ENCODE measurements around the gene GDI1.

Gene GDI1

DNA sequence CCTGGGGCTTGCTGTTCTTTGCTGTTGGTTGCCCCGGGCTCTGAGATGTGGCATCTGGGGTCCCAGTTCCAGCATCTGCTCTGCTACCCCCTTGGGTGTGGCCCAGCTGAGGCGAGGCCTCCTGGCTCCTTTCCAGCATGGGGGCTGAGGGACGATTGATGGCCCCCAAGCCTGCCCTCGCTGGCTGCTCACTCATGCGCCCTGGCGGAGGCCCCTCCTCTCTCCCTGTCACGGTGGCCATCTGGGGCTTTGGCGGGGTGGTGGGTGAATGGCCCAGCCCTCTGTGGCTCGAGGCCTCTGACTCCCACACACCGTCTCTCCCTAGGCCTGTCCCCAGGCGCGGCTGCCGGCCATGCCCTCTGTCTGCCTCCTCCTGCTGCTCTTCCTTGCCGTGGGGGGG lies 22.9 kb downstream of the GDI1 start:
- FAIRE-seq (no peak), DNase-seq (ENCODE audit: low spot score) (no peak)

DNA sequence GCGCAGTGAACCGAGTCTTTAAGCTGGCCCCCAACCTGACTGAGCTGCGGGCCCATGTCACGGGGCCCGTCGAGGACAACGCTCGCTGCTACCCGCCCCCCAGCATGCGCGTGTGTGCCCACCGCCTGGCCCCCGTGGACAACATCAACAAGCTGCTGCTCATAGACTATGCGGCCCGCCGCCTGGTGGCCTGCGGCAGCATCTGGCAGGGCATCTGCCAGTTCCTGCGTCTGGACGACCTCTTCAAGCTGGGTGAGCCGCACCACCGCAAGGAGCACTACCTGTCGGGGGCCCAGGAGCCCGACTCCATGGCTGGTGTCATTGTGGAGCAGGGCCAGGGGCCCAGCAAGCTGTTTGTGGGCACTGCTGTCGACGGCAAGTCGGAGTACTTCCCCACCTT lies 23.4 kb downstream of the GDI1 start:
- DNase-seq (ENCODE audit: low spot score) (no peak), FAIRE-seq (no peak)

DNA sequence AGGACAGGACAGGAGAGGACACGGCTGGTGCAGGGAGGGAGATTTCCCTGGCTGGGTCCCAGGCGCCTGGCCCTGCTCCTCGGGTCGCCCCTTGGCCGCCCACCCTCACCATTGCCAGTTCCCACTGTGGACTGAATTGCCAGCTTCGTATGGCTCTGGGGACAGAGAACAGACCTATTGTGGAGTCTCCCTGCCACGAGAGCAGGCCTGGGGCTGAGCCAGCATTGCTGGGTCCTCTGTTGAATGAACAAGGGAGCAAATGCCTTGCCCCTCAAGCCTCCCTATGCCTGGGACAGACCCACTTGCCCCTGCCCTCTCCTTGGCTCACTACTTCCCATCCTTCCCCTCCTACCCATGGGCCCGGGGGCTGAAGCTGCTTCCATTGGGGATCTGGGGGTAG lies 25.4 kb downstream of the GDI1 start:
- FAIRE-seq: no peak
- DNase-seq (ENCODE audit: low spot score): no peak

DNA sequence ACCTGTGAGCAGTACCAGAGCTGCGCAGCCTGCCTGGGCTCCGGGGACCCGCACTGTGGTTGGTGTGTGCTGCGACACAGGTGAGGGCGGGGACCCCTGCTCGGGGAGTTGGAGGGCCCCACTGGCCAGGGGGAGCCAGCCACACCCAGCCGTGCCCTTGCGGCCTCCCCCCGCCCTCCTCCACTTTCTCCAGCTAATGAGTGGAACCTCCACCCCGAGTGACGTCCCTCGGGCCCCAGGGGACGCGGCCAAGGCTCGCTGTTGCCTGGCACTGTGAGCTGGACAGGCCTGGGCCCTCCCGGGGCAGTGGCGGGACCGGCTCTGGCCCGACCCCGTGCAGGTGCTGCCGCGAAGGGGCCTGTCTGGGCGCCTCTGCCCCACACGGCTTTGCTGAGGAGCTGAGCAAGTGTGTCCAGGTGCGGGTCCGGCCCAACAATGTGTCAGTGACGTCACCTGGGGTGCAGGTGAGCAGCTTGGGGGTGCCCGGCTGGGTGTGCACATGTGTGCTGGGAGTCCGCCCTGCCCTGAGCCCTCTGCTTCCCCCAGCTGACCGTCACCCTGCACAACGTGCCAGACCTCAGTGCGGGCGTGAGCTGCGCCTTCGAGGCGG lies 26.8 kb downstream of the GDI1 start:
- DNase-seq (ENCODE audit: low spot score): no peak
- FAIRE-seq: no peak

DNA sequence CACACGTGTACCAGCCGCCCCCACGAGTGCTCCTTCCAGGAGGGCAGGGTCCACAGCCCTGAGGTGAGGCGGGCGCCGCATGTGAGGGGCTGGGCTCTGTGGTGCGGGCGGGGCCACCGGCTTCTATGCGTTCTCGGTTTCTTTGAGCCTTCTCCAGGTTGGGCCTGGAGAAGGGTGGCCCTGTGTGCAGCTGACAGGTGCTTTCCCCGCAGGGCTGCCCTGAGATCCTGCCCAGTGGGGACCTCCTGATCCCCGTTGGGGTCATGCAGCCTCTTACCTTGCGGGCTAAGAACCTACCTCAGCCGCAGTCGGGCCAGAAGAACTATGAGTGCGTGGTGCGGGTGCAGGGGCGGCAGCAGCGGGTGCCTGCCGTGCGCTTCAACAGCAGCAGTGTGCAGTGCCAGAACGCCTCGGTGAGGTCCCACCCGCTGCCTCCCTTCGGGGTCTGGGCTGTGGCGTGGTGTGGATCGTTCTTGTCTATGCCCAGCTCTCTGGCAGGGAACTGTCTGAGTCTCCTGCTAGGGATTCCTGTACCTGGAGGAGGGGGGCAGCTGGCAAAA lies 27.9 kb downstream of the GDI1 start:
- DNase-seq (ENCODE audit: low spot score) (no peak), FAIRE-seq (no peak)

DNA sequence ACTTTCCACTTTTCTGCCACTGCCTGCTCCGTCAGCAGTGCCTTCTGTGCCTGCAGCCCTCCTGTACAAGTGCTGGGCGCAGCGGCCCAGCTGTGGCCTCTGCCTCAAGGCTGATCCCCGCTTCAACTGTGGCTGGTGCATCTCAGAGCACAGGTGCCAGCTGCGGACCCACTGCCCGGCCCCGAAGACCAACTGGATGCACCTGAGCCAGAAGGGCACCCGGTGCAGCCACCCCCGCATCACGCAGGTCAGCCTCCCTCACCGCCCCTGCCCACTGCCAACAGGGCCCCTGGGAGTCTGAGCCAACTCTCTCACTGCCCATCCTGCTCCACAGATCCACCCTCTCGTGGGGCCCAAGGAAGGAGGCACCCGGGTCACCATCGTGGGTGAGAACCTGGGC lies 28.6 kb downstream of the GDI1 start:
- FAIRE-seq (no peak), DNase-seq (ENCODE audit: low spot score) (no peak)

DNA sequence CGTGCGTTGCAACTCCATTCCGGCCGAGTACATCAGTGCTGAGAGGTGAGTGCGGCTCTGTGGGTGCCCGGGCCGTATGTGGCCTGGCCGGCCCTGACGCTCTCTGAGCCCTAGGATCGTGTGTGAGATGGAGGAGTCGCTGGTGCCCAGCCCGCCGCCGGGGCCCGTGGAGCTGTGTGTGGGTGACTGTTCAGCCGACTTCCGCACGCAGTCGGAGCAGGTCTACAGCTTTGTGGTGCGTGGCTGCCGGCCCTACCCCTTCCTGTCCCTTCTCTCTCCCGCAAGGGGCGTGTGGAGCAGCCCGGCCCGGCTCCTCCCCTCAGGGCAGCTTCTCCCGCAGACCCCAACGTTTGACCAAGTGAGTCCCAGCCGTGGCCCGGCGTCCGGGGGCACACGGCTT lies 29.1 kb downstream of the GDI1 start:
- no peak for DNase-seq (ENCODE audit: low spot score)

DNA sequence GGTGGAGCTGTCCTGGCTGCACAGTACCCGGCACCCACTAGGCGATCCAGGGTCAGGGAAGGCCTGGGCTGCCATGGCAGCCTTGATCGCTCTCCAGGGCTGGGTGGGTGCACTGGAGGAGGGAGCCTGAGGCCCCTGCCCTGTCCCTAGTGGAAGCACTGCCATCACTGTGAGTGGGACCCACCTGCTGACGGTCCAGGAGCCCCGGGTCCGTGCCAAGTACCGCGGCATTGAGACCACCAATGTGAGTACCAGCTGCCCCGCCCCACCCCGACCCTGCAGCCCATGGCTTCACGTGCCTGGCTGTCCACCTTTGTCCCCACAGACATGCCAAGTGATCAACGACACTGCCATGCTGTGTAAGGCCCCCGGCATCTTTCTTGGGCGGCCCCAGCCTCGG lies 30.0 kb downstream of the GDI1 start:
- DNase-seq (ENCODE audit: low spot score) (no peak), FAIRE-seq (no peak)

More for the DNA sequence above, 29.1 kb downstream of the GDI1 start:
- FAIRE-seq: no peak

DNA sequence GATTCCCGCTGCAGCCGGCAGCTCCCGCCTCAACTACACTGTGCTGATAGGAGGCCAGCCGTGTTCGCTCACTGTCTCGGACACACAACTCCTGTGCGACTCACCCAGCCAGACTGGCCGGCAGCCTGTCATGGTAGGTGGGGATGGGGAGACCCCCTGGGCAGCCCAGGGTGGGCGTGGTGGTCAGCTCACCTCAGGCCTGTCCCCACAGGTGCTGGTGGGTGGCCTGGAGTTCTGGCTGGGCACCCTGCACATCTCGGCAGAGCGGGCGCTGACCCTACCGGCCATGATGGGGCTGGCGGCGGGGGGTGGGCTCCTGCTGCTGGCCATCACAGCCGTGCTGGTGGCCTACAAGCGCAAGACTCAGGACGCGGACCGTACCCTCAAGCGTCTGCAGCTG lies 30.6 kb downstream of the GDI1 start:
- DNase-seq (ENCODE audit: low spot score) (no peak), FAIRE-seq (no peak)

DNA sequence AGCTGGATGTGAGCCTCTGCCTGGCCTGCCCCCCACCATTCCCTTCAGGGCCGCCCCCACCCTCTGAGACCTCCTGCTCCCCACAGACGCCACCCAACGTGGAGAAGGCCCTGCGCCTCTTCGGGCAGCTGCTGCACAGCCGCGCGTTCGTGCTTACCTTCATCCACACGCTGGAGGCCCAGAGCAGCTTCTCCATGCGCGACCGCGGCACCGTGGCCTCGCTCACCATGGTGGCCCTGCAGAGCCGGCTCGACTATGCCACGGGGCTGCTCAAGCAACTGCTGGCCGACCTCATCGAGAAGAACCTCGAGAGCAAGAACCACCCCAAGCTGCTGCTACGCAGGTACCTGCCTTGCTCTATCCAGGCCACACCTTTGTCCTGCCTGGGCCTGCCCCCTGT lies 31.3 kb downstream of the GDI1 start:
- no peak for FAIRE-seq
- DNase-seq (ENCODE audit: low spot score): no peak

DNA sequence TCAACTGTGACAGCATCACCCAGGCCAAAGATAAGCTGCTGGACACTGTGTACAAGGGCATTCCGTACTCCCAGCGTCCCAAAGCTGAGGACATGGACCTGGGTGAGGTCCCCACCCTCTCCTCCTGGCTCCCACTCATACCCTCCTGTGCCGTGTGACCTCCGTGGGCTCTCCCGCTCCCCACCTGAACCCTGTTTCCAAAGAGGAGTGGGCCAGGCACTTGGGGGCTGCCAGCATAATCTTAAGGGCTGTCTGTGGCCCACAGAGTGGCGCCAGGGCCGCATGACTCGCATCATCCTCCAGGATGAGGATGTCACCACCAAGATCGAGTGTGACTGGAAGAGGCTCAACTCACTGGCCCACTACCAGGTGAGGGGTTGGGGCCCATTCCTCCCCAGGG lies 32.2 kb downstream of the GDI1 start:
- FAIRE-seq (no peak), DNase-seq (ENCODE audit: low spot score) (no peak)

DNA sequence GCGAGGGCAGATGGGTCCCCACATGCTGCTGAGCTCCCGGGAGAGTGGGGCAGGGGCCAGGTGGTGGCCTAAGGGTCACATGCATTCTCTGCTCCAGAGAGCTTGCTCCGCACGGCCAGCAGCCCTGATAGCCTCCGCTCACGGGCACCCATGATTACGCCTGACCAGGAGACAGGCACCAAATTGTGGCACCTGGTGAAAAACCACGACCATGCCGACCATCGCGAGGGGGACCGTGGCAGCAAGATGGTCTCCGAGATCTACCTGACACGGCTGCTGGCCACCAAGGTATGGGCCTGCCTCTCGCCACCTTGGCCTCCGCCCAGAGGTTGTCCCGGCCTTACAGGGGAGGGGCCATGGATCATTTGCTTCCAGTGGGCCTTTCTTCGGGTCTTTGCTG lies 32.9 kb downstream of the GDI1 start:
- no peak for FAIRE-seq
- DNase-seq (ENCODE audit: low spot score): no peak

DNA sequence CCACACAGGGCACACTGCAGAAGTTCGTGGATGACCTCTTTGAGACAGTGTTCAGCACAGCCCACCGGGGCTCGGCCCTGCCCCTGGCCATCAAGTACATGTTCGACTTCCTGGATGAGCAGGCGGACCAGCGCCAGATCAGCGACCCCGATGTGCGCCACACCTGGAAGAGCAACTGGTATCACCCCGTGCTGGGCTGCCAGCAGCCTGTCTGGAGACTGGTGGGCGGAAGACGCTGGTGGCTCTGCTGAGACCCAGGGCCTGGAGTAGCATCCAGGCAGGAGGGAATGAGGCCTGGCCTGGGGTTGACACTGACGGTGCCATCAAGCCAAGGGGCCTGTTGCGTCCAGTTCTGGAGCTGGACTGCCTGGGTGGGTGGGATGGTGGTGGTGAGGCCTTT lies 33.5 kb downstream of the GDI1 start:
- FAIRE-seq (no peak), DNase-seq (ENCODE audit: low spot score) (no peak)

DNA sequence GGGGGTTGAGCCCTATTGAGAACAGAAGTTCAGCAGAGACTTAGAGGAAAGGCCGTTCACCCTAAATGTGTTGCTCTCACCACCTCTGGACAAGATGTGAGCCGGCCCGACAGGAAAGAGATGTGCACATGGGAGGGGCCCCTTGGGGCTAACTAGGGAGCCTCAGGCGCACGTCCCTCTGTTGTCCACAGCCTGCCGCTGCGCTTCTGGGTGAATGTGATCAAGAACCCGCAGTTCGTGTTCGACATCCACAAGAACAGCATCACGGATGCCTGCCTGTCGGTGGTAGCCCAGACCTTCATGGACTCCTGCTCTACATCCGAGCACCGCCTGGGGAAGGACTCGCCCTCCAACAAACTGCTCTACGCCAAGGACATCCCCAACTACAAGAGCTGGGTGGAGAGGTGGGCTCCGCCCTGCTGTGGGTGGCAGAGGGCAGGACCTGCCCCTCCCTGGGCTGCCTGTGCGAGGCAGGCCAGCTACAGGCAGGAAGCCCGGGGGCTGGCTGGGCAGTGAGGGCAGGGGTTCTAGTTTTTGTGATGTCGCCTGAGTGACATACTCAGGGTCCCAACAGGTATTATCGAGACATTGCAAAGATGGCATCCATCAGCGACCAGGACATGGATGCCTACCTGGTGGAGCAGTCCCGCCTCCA lies 34.1 kb downstream of the GDI1 start:
- DNase-seq (ENCODE audit: low spot score): no peak
- FAIRE-seq: no peak

DNA sequence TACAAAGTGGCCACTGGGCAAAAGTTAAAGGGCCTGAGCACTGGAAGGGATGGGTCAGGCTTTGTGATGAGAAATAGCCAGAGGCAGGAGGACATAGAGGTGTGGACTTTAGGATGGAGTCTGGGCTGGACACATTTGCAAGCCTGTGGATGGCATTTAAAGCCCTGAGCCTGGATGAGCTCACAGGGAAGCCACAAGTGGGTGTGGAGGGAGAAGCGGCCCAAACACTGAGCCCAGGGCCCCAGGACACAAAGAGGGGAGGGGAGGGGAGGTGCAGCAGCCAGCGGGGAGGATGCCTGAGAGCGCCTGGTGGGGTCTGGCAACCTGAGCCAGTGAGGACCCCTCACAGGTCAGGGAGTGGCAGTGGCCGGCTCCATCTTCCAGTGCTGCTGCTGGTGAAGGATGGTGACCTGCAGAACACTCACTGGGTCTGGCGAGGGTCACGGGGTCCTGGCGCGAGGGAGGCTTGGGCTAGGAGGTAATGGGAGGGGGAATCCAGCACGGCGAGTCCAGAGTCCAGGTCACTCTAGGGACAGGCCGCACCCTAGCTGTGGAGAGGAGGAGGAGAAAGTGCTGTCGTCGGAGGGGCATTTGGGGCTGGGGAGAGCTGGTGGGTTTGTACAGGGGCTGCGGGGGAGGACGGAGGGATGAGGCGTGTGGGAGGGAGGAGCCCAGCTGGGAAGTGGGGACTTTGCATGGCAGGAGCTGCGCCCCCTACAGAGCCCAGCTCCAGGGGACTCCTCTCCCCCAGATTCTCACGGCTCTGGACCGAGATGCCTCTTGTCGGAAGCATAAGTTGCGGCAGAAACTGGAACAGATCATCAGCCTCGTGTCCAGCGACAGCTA lies 35.1 kb downstream of the GDI1 start:
- FAIRE-seq (no peak), DNase-seq (ENCODE audit: low spot score) (no peak)

DNA sequence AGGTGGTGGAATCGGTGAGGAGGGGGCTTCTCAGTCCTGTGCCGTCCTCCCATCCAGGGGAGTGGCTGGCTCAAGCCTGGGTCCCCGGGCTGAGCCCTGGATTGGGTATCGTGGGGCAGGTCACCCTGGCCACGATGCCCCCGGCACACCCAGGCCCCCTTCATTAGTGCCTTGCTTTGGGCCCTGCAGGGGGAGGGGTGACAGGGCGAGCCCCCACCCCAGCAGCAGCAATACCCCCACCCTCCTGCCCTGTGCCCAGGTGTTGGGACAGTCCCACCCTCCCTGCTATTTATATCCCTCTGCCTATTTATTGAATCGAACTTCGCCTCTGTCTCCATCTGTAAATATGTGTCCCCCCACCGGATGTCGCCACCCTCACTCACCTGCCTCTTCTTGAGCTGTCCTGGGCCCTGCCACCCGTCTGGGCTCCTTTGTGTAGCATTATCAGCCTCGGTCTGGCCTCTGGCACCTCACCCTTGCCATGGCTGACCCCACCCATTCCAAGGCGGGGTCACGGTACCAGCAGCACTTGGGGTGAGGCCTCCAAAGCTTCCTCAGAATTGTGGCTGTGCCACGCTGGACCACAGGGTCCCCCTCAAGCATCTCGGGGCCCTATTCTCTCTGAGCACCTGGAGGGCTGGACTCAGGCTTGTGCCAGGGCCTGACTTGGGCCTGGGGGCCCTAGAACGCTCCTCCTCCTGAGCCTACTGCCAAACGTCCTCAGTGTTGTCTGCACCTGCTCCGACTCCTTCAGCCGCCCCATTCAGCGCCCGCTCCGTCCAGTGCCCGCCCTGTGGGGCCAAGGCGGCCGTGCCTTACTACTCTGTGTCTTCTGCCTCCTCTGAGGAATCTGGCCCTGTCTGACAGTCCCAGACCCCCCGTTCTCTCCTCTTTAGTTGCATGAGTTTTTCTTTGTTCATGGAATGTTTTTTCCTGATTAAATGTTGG lies 36.0 kb downstream of the GDI1 start:
- DNase-seq (ENCODE audit: low spot score): no peak
- FAIRE-seq: no peak

DNA sequence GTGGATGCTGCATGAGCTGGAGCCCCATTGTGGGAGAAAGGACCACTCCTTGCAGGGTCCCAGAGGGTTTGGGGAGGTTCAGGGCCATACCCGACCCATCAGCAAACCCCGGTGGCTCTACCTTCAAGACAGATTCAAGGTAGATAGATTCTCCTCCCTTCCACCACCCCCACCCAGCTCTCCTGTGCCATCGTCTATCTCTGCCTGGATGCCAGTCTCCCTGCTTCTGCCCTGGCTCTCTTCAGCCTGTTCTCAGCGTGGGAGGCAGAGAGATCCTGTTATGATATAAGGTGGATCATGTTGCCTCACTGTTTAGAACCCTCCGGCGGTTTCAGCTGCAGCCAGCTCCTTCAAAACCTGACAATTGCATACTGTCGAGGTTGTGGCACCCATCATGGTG lies 36.7 kb downstream of the GDI1 start:
- FAIRE-seq: no peak
- DNase-seq (ENCODE audit: low spot score): no peak

DNA sequence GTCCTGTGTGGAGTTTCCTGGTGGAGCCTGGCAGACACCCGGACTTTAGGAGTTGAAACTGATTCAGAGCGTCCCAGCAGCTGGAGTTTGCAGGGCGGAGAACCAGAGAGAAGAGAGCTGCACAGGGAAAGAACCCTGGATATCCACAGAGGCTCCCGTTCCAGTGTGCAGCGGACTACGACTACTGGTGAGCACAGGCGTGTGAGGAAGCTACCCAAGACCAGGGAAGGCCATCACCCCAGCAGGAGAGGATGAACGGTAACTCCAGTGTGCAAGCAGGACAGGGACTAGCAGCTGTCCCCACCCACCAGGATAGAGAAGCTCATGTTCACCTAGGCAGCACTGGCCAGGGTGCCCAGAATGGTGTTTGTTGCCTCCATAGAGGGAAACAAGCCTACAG lies 39.9 kb downstream of the GDI1 start:
- peak; percentile 7 for DNase-seq (ENCODE audit: low spot score)
- no peak for FAIRE-seq

DNA sequence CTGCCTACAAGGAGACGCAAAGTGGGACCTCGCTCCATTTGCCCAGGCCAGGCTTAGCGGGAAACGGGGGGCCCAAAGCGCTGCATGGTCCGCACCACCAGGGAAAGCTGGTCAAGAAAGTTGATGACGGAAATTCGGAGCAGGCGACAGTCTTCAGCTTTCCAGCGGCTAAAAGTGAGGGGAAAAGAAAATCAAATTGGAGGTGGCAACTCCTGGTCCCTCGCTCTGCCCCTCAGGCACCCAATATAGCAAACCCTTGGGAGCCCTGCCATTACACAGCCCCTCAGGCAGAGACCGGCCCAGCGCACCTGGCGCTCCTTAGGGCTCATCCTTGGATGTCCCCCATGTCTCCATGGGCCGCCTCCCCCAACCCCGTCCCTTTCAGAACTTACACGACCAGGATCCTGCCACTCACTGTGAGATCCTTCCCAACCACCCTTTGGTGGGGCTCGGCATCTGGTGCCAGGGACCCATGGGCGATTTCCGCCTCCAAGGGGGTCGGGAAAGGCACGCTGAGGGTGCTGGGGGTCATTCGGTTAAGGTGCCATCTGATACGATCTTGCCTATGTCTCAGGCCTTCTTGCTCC lies 41.0 kb downstream of the GDI1 start:
- no peak for FAIRE-seq
- DNase-seq (ENCODE audit: low spot score): no peak

DNA sequence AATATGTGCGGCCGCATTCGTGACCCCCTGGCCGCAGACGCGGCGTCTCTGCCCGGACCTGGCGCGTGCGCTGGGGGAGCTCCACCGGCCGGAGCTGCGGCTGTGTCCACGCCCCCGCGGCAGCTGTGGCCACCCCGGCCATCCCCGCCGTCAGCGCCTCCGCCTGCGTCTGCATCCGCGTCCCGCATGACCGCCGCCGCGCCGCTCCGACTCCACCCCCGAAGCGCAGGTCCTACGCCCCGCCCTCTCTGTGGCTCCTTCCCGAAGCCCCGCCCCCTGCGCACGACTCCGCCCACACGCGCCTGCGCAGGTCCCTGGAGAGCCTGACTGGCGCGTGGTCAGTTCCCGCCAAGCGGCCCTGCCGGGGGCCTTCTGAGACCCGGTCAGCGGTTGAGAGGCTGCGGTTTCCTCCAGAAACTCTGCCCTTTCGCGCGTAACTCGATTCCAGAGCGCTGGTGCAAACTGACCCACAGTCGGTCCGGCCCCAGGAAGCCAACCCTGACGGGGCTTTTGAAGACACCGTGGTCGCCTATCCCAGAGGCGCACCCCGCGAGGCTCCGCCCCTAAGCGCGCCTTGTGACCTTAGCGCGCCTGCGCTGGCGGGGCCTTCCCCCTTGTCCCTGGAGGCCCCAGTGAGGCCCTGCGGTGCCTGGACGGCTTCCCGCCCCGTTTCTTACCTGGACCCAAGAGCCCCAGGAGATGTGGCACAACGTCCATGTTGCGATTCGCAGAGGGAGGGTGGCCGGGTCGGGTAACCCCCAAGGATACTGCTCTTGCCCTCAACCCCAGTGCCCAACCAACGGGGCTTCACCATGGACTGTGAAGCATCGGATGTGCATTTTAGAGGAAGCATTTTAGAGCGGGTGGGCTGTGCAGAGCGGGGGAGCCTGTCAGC lies 42.0 kb downstream of the GDI1 start, which contains the start of gene LAGE3:
LAGE3 (minus strand) TSS at position 554 of the 895 bp plus-strand sequence; CDS start at position 188, 366 bp downstream.
- DNase-seq (ENCODE audit: low spot score) (peak; percentile 74), FAIRE-seq (no peak)
